GM12891 (cell line): Measurements from ENCODE around the gene CXXC5.

Experiments
- DNase-seq: peaks from one replicate; pipeline ENCODE4 v3.0.0; 2011; ENCODE audit warnings: low spot score; ENCODE audit not compliant: insufficient read length
- FAIRE-seq: peaks from 2 replicates; lab custom pipeline; 2011; peaks lifted over from hg19 to GRCh38; lab: Jason Lieb, UNC
- PAX5 ChIP-seq: IDR thresholded peaks from 2 replicates; pipeline ENCODE4 v1.6.1; 2011; ENCODE audit warnings: low read length, moderate library complexity, mild to moderate bottlenecking; ENCODE audit not compliant: insufficient read depth, severe bottlenecking
- POLR2A ChIP-seq: IDR thresholded peaks from 2 replicates; pipeline ENCODE4 v1.6.1; 2011; ENCODE audit warnings: low read depth, low read length, control low read depth
- POLR2AphosphoS5 ChIP-seq: IDR thresholded peaks from 2 replicates; pipeline ENCODE4 v1.6.1; 2011; ENCODE audit warnings: low read depth, low read length, control low read depth
- POU2F2 ChIP-seq: IDR thresholded peaks from 2 replicates; pipeline ENCODE4 v1.6.1; 2011; ENCODE audit warnings: low read depth, mild to moderate bottlenecking, control low read depth, low read length, moderate library complexity
- SPI1 ChIP-seq: IDR thresholded peaks from 2 replicates; pipeline ENCODE4 v1.6.1; 2011; ENCODE audit warnings: low read depth, low read length, control low read depth
- TAF1 ChIP-seq: IDR thresholded peaks from 2 replicates; pipeline ENCODE4 v1.6.1; 2011; ENCODE audit warnings: low read depth, low read length, control low read depth

The CXXC5 gene

DNA sequence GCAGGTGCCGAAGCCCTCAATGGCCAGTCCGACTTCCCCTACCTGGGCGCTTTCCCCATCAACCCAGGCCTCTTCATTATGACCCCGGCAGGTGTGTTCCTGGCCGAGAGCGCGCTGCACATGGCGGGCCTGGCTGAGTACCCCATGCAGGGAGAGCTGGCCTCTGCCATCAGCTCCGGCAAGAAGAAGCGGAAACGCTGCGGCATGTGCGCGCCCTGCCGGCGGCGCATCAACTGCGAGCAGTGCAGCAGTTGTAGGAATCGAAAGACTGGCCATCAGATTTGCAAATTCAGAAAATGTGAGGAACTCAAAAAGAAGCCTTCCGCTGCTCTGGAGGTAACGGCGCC, 32.9 kb downstream of the CXXC5 start:
- FAIRE-seq (no peak), DNase-seq (no peak)
- TF ChIP-seq SPI1 (no peak), PAX5 (no peak), POLR2AphosphoS5 (no peak), TAF1 (no peak), POLR2A (no peak), POU2F2 (no peak)

DNA sequence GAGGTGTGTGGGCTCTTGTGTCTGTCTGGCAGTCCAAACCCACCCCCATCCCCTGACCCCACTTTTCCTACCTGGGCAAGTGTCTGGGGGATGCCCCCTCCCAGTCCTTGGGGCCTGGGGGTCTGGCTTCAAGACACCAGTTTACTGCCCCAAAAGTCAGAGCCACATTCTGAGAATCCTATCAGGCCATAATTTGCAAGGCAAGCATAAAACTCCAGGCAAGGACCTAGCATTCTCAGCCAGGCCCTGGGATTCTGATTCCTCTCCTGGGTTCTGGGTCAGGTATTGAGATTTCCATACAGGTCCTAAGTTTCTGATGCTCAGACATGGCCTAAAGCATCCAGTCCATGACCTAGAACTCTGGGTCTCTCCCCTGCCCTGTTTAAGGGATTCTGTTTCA, 33.3 kb downstream of the CXXC5 start:
- FAIRE-seq (no peak), DNase-seq (no peak)
- TF ChIP-seq TAF1 (no peak), POU2F2 (no peak), POLR2AphosphoS5 (no peak), PAX5 (no peak), POLR2A (no peak), SPI1 (no peak)

DNA sequence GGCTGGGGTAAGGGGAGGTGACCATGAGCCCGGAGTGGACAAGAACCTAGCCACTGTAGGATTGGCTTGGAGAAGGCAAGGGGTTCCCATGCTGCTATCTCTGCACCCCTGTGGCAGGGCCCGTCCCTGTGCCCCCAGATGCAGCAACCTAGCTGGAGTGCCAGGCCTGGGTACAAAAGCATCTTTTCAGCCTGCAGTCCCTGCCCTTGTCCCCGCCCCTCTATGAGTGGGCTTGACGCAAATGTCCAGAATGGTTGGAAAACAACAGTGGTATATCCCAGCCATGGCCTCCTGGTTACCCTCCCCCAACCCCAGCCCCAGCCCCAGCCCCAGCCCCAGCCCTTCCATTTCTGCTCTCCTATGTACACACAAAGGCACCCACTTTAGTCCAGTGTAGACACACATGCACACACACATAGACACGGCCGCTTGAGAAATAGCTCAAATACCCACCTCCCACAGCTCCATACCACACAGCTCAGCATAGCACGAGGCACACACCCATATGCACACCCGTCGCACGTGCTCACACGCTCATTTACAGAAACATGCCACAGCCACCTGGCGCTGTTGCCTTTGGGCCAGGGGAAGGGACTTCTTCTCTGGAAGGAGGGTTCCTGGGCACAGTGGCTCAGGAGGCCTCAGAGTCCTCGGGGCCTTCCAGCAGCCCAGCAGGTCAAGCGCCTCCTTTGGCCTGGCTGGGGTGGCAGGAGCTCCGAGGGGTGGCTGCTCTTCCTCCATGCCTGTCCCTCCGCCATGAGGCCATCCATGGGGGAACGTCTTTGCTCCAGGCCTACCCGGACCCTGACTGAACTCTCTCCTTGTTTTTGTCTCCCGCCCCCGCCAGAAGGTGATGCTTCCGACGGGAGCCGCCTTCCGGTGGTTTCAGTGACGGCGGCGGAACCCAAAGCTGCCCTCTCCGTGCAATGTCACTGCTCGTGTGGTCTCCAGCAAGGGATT, 34.1 kb downstream of the CXXC5 start:
- TF ChIP-seq PAX5, result no peak
- no peak for TF ChIP-seq TAF1
- no peak for TF ChIP-seq POLR2A
- no peak for TF ChIP-seq POU2F2
- FAIRE-seq (peak; percentile 9), DNase-seq (no peak)

GRCh38 chr5:139683295-139684271, 35.4 kb downstream of the CXXC5 start:
- no peak for DNase-seq

DNA sequence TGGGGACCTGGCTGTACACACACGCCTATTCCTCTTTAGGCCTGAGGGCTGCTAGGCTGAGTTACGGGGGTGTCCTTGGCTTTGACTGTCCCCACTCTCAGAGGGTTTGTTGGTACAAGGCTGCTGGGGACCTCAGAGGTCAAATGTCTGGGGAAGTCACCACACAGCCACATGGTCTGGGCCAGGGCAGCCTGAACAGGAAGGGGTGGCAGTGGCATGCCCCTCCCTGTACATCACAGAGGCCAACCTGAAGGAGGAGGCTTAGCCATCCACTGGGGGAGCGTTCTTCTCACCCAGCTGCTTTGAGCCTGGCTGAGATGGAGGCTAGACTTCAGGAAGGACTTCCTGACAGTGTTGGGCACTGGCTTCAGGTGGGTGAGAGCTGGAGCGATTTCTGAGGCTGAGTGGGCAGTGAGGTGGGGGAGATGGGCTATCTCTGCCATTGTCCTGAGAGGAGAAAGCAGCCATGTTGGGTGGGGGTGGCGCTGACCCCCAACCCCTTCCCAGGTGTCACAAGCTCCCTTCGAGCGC, 36.3 kb downstream of the CXXC5 start:
- DNase-seq, result no peak
- no peak for FAIRE-seq
- TF ChIP-seq POLR2AphosphoS5 (0 out of 2 replicates have a peak, but pooled peaks have one; percentile 22), POU2F2 (no peak)

More at GRCh38 chr5:139683295-139684271, 35.4 kb downstream of the CXXC5 start:
- FAIRE-seq, result no peak
- TF ChIP-seq SPI1 (no peak), TAF1 (no peak), PAX5 (no peak), POU2F2 (no peak), POLR2AphosphoS5 (no peak), POLR2A (no peak)

DNA sequence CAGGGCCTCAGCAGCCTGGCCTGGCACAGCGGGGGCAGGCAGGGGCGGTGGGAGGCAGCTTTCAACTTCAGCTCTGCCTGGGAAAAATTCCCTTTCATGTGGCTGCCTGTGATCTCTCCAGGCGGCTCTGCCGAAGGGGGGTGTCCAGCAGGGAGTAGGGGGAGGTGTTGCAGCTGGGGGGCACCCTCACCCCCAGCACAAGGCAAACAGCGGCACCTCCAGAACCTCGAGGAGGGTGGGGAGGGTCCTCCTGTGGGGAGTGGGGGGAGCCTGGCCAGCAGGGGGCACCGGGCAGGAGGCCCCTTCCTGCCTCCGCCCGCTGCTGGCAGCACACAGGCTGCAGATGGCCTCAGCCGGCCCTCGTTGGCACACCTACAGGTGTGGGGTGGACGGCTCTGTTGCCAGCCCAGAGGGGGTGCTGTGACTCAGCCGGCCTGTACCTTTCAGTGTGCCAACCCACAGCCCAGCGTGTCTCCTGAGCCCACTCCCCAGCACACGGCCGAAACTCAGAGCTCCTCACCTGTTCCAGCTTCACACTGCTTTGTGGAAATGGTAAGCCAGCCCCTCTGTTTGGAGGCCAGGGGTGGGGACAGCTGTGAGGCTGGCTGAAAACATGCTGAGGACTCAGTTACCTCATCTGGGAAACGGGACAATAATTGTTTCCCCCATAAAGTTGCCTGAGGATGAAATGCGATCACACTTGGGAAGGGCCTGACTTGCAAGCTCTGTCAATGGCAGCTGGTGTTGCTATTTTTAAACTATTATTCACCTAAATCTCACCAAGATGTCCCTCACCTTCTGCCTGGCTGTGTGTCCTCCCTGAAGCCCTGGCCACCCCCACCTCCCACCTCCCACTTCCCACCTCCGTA, 37.0 kb downstream of the CXXC5 start:
- no peak for FAIRE-seq
- TF ChIP-seq POLR2A, result no peak
- TF ChIP-seq POLR2AphosphoS5, result no peak
- no peak for TF ChIP-seq POU2F2
- TF ChIP-seq TAF1, result no peak
- TF ChIP-seq SPI1, result no peak
- no peak for TF ChIP-seq PAX5
- no peak for DNase-seq

DNA sequence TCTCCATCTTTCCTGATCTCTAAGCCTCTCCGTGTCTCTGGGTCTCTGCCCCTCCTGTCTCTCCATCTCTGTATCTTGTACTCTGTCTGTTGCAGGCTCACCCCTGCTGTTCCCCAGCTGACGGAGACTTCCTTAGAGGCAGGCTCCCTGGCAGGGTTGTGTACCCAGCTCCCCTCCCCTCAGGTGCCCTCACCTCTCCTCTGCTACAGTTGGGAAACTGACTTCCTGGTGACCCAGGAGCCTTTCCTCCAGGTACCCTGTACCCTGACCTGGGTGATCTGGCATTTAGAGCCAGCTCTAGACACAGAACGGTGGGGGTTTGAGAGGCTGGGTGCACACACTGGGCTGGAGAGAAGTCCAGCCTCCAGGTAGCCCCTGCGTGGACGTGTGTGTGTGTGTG, 37.7 kb downstream of the CXXC5 start:
- FAIRE-seq (no peak), DNase-seq (no peak)
- TF ChIP-seq POU2F2 (no peak), SPI1 (no peak), TAF1 (no peak), POLR2A (no peak), POLR2AphosphoS5 (no peak), PAX5 (no peak)

- FAIRE-seq, result peak; percentile 72
- DNase-seq, result no peak
- TF ChIP-seq POLR2A, result no peak
- no peak for TF ChIP-seq POU2F2
- no peak for TF ChIP-seq POLR2AphosphoS5
These were observed 38.2 kb downstream of the CXXC5 start for GRCh38 chr5:139686356-139686705.
